Motor neuron (in vitro differentiated cells): ENCODE data around the gene TMEM61. TPM values are rescaled to one million over a fixed set of nuclear protein-coding genes. Genes with fewer than 3 reads are reported as not detected.
"Not testable (repeated sequence)": the region's sequence is repeated elsewhere in the genome, so short reads cannot be mapped to it uniquely, and the experiment has no call there.

Source experiments
- ATAC-seq, 8 experiments: fragments of 200-7000 bp; cut with Tn5 transposase; replicated peaks in 6 of 8; 2 replicates each; pipeline ENCODE4 v1.8.0; 2021; ENCODE audit warnings: mild to moderate bottlenecking in 8 of 8, moderate library complexity in 8 of 8
- H3K27ac ChIP-seq, 2 donors: fragments of 250-450 bp; sonication (Bioruptor Pico); 2 replicates each; pipeline ENCODE4 v1.9.0; 2021; ENCODE audit warnings: antibody characterized with exemption in 2 of 2, mild to moderate bottlenecking in 2 of 2, moderate library complexity in 1 of 2
- H3K4me1 ChIP-seq, 2 donors: fragments of 250-450 bp; sonication (Bioruptor Pico); replicated peaks in 1 of 2; 2 replicates each; pipeline ENCODE4 v1.6.1; 2021; ENCODE audit warnings: antibody characterized with exemption in 2 of 2, mild to moderate bottlenecking in 2 of 2, moderate library complexity in 1 of 2
- H3K4me3 ChIP-seq, 5 donors: fragments of 250-450 bp; sonication (Bioruptor Pico); 2 replicates each; pipeline ENCODE4 v1.9.0; 2021; ENCODE audit warnings: antibody characterized with exemption in 5 of 5, mild to moderate bottlenecking in 5 of 5, moderate library complexity in 4 of 5
- whole genome bisulfite sequencing, 10 experiments: fragments of 450-650 bp; shearing (Covaris generic); methylation state at CpG; one replicate each; pipeline ENCODE4 v1.0.0; 2022; 5-methylcytosine and 5-hydroxymethylcytosine counted together
- in situ Hi-C, 9 experiments: fragments of 400-800 bp; cut with MboI; loops; one replicate each; pipeline ENCODE4 v1.15.0; 2021; ENCODE audit warnings: low sequenced_read_pairs in 9 of 9, low pct_unique_long_range_greater_than_20kb in 2 of 9; ENCODE audit not compliant: unreplicated experiment in 9 of 9
- total RNA-seq, 8 experiments: library from RNA; unstranded; fragments of 300-600 nt; gene quantifications; 2 replicates each; pipeline versions ENCODE4 v1.2.3 to v1.2.4, GENCODE V29; 2022

TMEM61 gene
- total RNA-seq, 8 experiments from 2014 or later, result 0.21 to 2.3 TPM; not detected in 6

DNA sequence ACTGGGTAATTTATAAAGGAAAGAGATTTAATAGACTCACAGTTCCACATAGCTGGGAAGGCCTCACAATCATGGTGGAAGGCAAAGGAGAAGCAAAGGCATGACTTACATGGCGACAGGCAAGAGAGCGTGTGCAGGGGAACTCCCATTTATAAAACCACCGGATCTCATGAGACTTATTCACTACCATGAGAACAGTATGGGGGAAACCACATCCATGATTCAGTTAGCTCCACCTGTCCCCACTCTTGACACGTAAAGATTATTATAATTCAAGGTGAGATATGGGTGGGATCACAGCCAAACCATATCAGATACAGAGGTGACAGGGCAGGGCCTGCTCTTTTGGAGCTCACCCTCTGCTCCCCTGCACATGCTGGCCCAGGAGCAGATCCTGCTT is 31.4 kb upstream of the TMEM61 start:
- 80 to 100% (median 96%) methylated on average over 1 to 4 of the region's 4 CpGs; no CpG with 5 or more reads in 4 of the 10 experiments for WGBS, 10 experiments
- in situ Hi-C loops, result loop anchor here in 2 of 9 experiments (10.0 to 25.0 kb wide), 3 partner anchors 46 to 1638 kb away; partner anchors contain the start of genes BSND (in 1 of the 2) and PLPP3 (in 1 of the 2)
- no peak overlapping the region for H3K27ac ChIP-seq
- no peak for ATAC-seq
- peaks cover 3% of the 10 kb centered on the region in 2 donors for H3K4me1 ChIP-seq
- H3K4me3 ChIP-seq, result no peak overlapping the region

DNA sequence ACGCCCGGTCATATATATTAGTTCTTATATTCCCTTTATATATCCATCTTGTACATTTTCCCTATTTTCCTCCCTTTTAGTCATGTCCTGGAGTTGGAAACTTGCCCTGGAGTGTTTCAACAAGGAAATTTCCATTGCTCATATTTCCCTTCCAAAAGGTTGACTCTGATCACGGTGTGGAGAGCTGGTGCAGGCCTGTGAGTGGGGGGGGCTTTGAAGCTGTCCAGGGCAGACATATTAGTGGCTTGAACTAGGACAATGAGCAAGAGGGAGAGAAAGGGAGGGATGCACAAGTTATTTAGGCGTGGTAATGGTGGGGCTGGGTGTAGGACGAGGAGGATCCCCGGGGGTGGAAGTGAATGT is 30.4 kb upstream of the TMEM61 start:
- WGBS, 10 experiments, result 0 to 100% (median 54%) methylated on average over 1 to 5 of the region's 6 CpGs; no CpG with 5 or more reads in 2 of the 10 experiments
- ATAC-seq, result peak in 1 of 8 experiments; percentile 3
- in situ Hi-C loops, result no loop called here
- peaks cover 3% of the 10 kb centered on the region in 2 donors for H3K4me1 ChIP-seq
- H3K27ac ChIP-seq, result no peak overlapping the region
- H3K4me3 ChIP-seq, result no peak overlapping the region

DNA sequence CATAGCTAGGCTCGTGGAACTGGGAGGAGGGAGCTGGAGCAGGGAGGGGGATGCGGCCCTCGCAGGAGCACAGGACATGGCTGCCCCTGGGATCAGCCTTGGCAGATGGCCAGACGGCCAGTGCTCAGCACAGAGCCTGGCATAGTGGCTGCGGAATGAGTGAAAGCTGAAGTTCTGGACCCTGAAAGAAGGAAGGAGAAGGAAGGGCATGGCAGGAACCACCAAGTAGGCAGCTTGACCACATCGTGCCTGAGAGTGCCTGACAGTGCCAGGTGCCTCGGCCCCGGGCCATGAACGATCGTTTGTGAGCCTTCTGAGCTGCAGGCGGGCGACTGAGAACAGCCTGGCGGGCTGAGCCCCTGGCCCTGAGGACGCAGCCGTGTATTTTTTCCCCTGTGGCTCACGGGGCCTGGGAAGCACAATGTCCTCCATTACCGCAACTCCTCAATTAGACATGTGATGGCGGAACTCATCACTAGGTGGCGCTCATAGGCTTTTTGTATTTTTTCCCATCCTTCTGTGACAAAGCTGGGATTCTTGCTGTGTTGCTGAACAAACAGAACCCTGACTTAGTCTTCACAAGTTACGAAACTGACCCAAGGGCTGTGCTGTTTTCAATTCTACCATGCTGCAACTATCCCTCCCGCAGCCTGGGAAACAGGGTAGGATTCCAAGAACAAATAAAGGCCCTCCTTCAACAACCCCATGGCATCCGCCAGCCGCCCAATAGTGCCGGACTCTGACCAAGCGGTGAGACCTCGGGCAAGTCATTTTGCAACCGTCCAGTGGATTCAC is 29.9 kb upstream of the TMEM61 start:
- H3K4me3 ChIP-seq, result no peak overlapping the region

DNA sequence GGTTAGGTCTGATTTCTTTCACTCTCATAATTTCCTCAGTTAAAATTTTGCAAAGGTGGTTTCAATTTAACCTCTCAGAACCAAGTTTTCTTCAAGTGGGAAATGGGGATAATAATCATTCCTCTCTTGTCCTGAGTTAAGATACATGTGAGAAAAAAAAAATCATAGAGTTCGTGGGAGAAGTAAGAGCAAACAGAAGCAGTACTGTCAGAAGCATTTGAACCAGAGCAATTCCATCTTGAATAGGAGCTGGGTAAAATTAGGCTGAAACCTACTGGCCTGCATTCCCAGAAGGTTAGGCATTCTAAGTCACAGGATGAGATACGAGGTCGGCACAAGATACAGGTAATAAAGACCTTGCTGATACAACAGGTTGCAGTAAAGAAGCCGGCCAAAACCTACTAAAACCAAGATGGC is 28.6 kb upstream of the TMEM61 start:
- ATAC-seq, result no peak
- in situ Hi-C loops, result no loop called here
- WGBS, 10 experiments, result 80 to 100% (median 93%) methylated on average over 1 to 4 of the region's 4 CpGs; no CpG with 5 or more reads in 2 of the 10 experiments

More for the DNA sequence above, 29.9 kb upstream of the TMEM61 start:
- H3K4me1 ChIP-seq, result peaks cover 3% of the 10 kb centered on the region in 2 donors
- peak; percentile 60 to 93 (median 81) for ATAC-seq
- in situ Hi-C loops, result no loop called here
- WGBS, 10 experiments, result 0 to 65% (median 42%) methylated on average over 2 to 18 of the region's 27 CpGs; no CpG with 5 or more reads in 3 of the 10 experiments
- H3K27ac ChIP-seq, result no peak overlapping the region

DNA sequence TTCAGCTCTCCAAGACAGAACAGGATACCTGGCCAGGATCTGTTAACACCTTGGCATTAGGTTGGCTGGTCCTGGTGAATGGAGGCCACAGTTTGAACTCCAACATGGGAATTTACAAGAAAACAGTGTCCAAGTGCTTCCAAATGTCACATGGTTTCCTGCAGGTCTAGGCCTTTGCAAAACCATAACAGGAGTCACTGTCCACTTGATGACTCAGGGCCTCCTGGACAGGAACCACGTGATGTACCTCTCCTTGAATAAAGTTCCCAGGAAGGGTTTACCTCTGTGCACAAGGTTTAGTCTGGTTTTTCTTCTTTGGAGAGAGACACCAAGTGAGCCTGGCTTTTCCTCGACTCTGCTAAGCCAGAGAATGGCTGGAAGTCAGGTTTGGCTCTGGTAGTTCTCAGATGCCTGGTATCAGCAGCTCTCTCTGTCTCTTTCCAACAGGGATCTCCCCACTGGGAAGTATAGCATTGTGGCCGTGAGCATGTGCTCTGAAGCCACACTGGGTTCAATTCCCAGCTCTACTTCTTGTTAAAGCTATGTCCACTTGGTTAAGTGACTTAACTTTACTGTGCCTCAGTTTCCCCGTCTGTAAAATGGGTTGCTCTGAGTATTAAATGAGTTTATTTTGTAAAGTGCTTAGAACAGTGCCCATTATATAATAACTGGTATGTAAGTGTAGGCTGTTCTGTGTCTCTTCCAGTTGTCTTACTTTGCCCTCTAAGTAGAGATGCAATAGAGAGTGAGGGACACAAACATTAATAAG is 27.3 kb upstream of the TMEM61 start:
- peaks cover 3% of the 10 kb centered on the region in 2 donors for H3K4me1 ChIP-seq
- 54 to 100% (median 78%) methylated on average over 1 to 4 of the region's 4 CpGs; no CpG with 5 or more reads in 1 of the 10 experiments for WGBS, 10 experiments
- H3K27ac ChIP-seq, result no peak overlapping the region
- in situ Hi-C loops, result no loop called here
- peak in 1 of 8 experiments; percentile 9 for ATAC-seq
- no peak overlapping the region for H3K4me3 ChIP-seq

More for the DNA sequence above, 28.6 kb upstream of the TMEM61 start:
- Histone ChIP-seq H3K27ac (no peak overlapping the region), H3K4me3 (no peak overlapping the region), H3K4me1 (peaks cover 3% of the 10 kb centered on the region in 2 donors)

DNA sequence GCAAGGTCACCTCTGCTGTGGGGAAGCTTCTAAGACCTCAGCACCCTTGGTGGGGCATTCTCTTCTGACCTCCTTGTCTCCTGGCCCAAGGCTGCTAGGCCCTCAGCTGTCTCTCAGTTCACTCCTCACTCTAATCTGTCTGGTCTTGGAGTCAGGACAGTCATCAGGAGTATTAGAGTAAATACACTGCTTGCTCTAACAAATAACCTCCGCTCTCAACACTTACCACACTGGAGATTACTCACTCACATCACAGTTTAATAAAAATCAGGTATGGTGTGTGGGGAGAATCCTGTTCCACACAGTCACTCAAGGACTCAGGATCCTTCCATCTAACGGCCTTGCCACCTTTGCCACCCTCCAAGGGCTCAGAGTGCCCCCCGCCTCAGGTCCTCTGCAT is 26.6 kb upstream of the TMEM61 start:
- 40 to 100% (median 92%) methylated on average over 1 to 3 of the region's 3 CpGs; no CpG with 5 or more reads in 3 of the 10 experiments for WGBS, 10 experiments
- Histone ChIP-seq H3K4me1 (peaks cover 3% of the 10 kb centered on the region in 2 donors), H3K27ac (no peak overlapping the region), H3K4me3 (no peak overlapping the region)
- ATAC-seq, result no peak
- in situ Hi-C loops, result no loop called here

DNA sequence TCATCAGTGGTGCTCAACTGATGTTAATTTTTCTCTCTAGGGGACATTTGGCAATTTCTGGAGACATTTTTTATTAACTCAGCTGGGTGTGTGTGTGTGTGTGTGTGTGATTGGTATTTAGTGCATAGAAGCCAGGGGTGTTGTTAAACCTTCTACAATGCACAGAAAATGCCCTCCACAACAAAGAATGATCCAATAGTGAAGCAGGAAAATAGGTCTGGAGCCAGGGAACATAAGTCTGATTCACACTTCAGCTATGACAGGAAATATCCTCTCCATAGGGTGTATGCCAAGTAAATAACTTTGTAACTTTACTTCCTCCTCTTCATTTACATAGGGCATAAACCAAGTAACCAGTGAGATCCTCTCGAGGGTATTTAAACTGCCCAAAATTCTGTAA is 25.1 kb upstream of the TMEM61 start:
- ATAC-seq, result peak in 3 of 8 experiments; percentile 10 to 17 (median 16)
- peaks cover 2% of the 10 kb centered on the region in 2 donors for H3K4me1 ChIP-seq
- H3K4me3 ChIP-seq, result no peak overlapping the region
- WGBS, 10 experiments, result 0 to 88% (median 53%) methylated on average over 1 of the region's 1 CpG; no CpG with 5 or more reads in 3 of the 10 experiments
- in situ Hi-C loops, result no loop called here
- H3K27ac ChIP-seq, result no peak overlapping the region

DNA sequence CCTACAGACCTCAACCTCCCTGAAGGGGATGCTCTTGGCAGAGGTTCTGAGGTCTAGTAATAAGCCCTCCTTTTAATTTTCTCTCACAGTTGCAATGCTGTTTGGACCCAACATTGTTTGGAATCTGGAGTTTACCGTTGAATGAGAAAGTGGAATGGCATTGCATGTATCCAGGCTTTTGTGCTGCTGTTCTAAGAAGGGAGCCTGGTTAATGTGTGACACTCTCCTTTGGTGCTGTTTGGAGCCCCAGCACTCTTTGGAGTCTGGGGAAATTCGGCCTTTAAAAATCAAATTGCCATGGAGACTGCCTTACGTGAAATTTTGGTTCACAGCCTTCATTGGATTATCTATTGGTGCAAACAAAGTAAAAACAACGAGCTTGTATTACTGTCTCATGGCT is 23.7 kb upstream of the TMEM61 start:
- ATAC-seq, result no peak
- WGBS, 10 experiments, result 22 to 89% (median 36%) methylated on average over 1 to 4 of the region's 4 CpGs; no CpG with 5 or more reads in 1 of the 10 experiments
- no peaks in the 10 kb centered on the region for H3K4me1 ChIP-seq
- no peak overlapping the region for H3K27ac ChIP-seq
- in situ Hi-C loops, result no loop called here
- H3K4me3 ChIP-seq, result no peak overlapping the region

DNA sequence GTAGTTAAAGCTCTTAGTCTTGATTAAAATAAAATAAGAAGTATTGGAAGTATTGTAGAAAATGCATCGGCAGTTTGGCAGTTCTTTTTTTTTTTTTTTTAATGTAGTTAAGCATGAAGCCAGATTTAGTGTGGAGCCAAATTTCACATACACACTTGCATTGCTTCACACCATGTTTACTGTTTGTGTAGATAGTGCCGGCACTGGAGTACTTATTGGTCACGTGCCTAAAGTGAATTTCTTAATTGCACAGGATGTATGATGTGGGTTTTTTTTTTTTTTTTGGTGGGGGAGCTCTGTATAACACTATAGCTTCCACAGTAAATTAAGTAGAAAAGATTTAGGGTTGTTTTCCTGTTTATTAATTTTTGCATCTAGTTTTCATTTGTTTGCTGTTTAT is 21.2 kb upstream of the TMEM61 start:
- no peak for ATAC-seq
- Histone ChIP-seq H3K4me3 (no peak overlapping the region), H3K4me1 (no peaks in the 10 kb centered on the region), H3K27ac (no peak overlapping the region)
- WGBS, 10 experiments, result 31 to 100% (median 90%) methylated on average over 1 to 3 of the region's 3 CpGs
- in situ Hi-C loops, result no loop called here

DNA sequence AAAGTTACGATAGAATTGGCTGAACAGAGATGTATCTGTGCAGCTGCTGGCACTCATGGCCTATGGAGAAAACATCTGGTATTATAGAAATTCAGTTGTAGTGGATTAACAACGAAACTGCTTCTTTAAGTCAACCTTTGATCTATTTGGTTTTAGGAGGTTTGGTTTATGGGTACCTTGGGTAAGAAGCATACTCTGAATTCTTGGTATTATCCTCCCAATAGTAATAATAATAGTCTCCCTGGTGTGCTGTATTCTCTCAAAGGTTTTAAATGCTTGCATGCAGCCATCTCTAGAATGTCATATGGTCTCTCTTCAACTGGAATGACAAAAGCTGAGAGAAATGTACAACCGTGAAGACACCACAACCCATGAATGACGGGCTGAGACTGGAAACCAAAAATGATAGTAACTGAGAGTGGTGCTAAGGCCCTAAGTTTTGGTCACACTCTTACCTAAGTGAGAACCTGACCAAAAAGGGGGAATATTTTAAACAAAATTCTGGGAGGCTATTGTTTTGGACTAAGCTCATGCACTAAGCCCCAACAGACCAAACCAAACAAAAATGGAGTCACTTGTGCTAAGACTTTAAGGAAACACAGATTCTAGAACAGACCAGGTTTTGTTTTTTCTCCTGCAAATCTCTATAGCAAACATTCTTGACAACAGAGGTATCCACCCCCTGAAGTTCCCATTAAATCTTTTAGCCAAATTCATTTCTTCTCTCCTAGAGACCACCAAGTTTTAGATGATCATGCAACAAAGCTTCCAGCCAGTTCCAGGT is 17.6 kb upstream of the TMEM61 start:
- H3K4me1 ChIP-seq, result no peaks in the 10 kb centered on the region
- no peak overlapping the region for H3K4me3 ChIP-seq
- in situ Hi-C loops, result no loop called here
- 26 to 72% (median 41%) methylated on average over 2 to 4 of the region's 4 CpGs for whole genome bisulfite sequencing, 10 experiments
- ATAC-seq, result no peak
- H3K27ac ChIP-seq, result no peak overlapping the region

DNA sequence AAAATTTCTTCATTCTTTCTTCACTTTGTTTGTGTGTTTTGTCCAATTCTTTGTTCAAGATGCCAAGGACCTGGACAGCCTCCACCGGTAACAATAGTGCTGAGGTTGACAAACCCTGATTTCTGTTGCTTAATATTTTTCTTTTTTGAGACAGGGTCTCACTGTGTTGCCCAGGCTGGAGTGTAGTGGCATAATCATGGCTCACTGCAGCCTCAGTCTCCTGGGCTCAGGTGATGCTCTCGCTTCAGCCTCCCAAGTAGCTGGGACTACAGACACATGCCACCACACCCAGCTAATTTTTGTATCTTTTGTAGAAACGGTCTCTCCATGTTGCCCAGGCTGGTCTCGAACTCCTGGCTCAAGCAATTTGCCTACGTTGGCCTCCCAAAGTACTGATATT is 16.6 kb upstream of the TMEM61 start:
- in situ Hi-C loops, H3K4me1 ChIP-seq, H3K27ac ChIP-seq, ATAC-seq, H3K4me3 ChIP-seq: not testable (repeated sequence)
- 76 to 100% (median 88%) methylated on average over 1 to 5 of the region's 5 CpGs; no CpG with 5 or more reads in 1 of the 10 experiments for WGBS, 10 experiments

DNA sequence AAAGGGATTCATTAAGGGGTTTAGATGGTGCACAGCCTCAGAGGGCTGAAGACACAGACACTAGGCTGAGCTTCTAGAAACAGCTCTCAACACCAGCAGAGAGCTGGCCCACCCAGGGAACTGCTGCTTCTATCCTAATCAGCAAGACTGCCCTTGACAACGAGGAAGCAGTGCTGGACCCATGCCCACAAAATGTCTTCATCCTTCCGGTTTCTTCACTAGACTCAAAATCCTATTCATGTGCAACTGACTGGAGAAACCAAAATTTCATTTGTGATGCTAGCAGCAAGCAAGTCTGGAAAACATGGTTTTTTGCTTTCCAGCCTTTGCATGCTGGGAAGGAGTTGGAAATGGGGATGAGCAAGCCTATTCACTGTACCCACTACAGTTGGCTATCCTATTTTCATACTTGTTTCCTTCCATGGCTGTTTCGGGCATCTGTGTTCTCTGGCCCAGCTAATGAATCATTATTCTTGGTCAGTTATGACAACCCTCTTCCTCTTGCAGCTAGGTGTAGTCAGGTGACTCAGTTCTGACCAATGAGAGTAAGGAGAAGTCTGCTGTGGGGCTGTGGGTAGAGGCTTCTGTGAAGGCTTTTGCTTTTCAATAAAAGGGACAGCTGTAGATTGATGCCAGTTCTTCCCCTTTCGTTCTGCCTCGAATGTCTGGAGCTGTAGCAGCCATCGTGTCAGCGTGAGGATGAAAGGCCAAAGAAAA is 14.6 kb upstream of the TMEM61 start:
- no peak overlapping the region for H3K27ac ChIP-seq
- in situ Hi-C loops, result no loop called here
- H3K4me3 ChIP-seq, result no peak overlapping the region
- no peaks in the 10 kb centered on the region for H3K4me1 ChIP-seq
- peak in 3 of 8 experiments; percentile 19 to 51 (median 19) for ATAC-seq
- 44 to 93% (median 84%) methylated on average over 1 to 7 of the region's 7 CpGs; no CpG with 5 or more reads in 1 of the 10 experiments for WGBS, 10 experiments
